PC-9 (cell line): Measurements from ENCODE around the gene CEP72.

Source experiments
- EZH2 ChIP-seq: fragments of 200-600 bp; sonication (generic); IDR thresholded peaks from 2 replicates; pipeline ENCODE4 v1.8.0; 2017; ENCODE audit warnings: antibody characterized with exemption, low read depth
- TF ChIP-seq, protein P1 (sequence below): fragments of 200-600 bp; sonication (generic); conservative IDR thresholded peaks from 2 replicates; pipeline ENCODE4 v1.6.1; 2017; ENCODE audit warnings: mixed run types, antibody characterized with exemption, mild to moderate bottlenecking, moderate library complexity

DNA sequence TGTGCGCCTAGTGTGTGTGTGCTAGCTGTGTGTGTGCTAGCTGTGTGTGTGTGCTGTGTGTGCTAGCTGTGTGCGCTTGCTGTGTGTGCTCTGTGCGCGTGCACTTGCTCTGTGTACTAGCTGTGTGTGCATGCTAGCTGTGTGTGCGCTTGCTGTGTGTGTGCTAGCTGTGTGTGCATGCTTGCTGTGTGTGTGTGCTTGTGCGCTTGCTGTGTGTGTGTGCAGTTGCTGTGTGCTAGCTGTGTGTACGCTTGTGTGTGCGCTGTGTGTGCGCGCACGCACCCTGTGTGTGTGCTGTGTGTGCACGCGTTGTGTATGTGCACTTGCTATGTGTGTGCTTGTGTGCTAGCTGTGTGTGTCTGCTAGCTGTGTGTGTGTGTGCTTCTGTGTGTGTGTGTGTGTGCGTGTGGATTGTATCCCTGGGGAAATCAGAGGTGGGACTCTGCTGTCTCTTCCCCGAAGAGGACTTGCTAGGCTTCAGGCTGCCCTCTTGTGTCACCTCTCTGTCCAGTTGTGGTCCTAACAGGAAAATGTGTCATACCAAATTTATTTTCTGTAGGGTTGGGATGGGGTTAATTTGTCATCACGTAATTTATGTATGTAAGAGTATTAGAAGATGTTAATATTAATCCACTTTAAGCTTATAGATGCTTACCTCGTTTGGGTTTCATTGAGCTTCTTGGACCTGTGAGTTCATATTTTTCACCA, 42.1 kb downstream of the CEP72 start:
- TF ChIP-seq, protein P1, sequence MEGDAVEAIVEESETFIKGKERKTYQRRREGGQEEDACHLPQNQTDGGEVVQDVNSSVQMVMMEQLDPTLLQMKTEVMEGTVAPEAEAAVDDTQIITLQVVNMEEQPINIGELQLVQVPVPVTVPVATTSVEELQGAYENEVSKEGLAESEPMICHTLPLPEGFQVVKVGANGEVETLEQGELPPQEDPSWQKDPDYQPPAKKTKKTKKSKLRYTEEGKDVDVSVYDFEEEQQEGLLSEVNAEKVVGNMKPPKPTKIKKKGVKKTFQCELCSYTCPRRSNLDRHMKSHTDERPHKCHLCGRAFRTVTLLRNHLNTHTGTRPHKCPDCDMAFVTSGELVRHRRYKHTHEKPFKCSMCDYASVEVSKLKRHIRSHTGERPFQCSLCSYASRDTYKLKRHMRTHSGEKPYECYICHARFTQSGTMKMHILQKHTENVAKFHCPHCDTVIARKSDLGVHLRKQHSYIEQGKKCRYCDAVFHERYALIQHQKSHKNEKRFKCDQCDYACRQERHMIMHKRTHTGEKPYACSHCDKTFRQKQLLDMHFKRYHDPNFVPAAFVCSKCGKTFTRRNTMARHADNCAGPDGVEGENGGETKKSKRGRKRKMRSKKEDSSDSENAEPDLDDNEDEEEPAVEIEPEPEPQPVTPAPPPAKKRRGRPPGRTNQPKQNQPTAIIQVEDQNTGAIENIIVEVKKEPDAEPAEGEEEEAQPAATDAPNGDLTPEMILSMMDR, result no peak
- TF ChIP-seq EZH2, result no peak
